ENCODE measurements around the gene OR8B8.

GRCh38 chr11:124445646-124446150 lies at the start of gene OR8B8:
- no peak for TF ChIP-seq POLR2A (IDR thresholded peaks at IDR 0.05)
- TF ChIP-seq CTCF (IDR thresholded peaks at IDR 0.05) = no peak
